Fibroblast of lung (primary cell): ENCODE data around the gene ATP5PD.

Experiments used
- CTCF ChIP-seq, 2 donors: IDR thresholded peaks in 1 of 2; conservative IDR thresholded peaks in 1 of 2; 1 replicate in 1 of 2; 2 replicates in 1 of 2; pipeline ENCODE4 v1.5.1; 2011 to 2012; ENCODE audit warnings: low read length in 2 of 2, control low read depth in 1 of 2, inconsistent platforms in 1 of 2, low read depth in 1 of 2, mild to moderate bottlenecking in 1 of 2
- EZH2 ChIP-seq: IDR thresholded peaks from 2 replicates; pipeline ENCODE4 v1.5.1; 2012; ENCODE audit warnings: low read length, control low read depth, mild to moderate bottlenecking; ENCODE audit errors: missing control alignments

GRCh38 chr17:75086496-75087181, 39.9 kb upstream of the ATP5PD start:
- TF ChIP-seq CTCF (conservative IDR thresholded peaks at IDR 0.05 in 1 of 2, IDR thresholded peaks at IDR 0.05 in 1 of 2; ENCODE audit: low read depth in 1 of 2, low read length in 2 of 2) (no peak), EZH2 (no peak)
